Measurements from ENCODE around the gene ATL1.
"Not testable (repeated sequence)": the region's sequence is repeated elsewhere in the genome, so short reads cannot be mapped to it uniquely, and the experiment has no call there.

ATL1 gene

GRCh38 chr14:50534997-50535396 lies 24.9 kb upstream of the ATL1 start:
- no peak for DNase-seq (ENCODE audit: low spot score)

- not testable (repeated sequence) for DNase-seq (ENCODE audit: low spot score)
Measured at GRCh38 chr14:50538034-50538433, 21.9 kb upstream of the ATL1 start.

DNA sequence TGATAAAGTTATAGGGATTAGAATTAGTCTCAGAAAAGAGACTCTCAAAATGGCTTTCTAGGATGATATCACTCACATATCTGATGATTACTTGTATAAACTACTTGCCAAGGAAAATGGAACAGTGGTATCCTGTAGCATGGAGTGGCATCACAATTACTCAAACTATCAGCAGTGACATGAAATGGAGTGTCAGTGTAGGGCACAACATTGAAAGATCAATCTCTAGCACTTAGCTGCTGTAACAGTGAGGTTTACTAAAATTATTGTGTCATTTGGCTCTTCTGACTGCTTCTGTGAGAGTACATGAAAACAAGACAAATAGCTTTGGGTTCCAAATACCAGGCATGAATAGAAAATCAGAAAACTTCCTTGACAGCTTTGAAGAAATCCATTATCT lies 20.9 kb upstream of the ATL1 start:
- DNase-seq (ENCODE audit: low spot score): no peak

DNA sequence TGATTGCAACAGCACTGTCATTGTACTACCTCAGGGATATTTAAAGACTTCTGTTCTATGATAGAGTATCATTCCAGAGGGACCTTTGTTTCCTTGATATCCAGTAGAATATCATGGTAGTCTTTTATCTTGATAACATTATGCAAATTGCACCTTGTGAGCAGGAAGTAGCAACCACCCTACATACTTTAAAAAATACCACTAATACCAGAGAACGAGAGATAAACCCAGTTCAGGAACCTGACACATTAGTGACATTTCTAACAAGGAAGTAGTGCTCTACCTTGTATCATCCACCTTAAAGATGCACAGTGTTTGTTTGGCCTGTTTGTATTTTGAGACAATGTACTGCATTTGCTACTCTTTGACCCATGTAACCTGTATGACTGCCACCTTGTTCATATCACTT lies 18.8 kb upstream of the ATL1 start:
- peak; percentile 23 for DNase-seq (ENCODE audit: low spot score)

GRCh38 chr14:50542941-50543418 lies 17.0 kb upstream of the ATL1 start:
- DNase-seq (ENCODE audit: low spot score): peak; percentile 80

- DNase-seq (ENCODE audit: low spot score): no peak
Measured at GRCh38 chr14:50544911-50545310, 15.0 kb upstream of the ATL1 start.

- peak; percentile 23 for DNase-seq (ENCODE audit: low spot score)
Measured at GRCh38 chr14:50545618-50546017, 14.3 kb upstream of the ATL1 start.

DNA sequence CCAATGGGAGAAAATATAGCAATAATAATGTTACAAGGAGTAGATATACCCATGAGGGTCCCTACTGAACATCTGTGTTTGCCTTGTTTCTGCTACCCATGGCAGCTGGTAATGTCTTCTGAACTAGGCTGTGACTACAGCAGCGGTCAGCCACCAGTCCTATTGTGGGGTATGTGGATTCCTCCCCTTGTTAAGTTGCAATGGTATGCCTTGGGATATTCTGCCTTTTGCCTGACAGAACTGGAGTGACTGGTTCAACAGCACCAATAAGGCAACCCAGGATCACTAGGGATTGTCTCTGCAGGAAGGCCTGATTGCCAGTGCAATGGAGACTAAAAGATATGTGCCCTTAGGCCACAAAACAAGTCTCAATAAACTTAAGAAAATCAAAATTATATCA lies 9.7 kb upstream of the ATL1 start:
- no peak for DNase-seq (ENCODE audit: low spot score)

- DNase-seq (ENCODE audit: low spot score): no peak
Measured at GRCh38 chr14:50551877-50552276, 8.1 kb upstream of the ATL1 start.

DNA sequence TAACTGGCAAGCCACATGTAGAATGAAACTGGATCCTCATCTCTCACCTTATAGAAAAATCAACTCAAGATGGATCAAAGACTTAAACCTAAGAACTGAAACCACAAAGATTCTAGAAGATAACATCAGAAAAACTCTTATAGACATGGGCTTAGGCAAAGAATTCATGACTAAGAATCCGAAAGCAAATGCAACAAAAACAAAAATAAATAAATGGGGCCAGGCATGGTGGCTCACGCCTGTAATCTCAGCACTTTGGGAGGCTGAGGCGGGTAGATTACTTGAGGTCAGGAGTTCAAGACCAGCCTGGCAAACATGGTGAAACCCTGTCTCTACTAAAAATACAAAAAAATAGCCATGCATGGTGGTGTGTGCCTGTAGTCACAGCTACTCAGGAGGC lies 7.1 kb upstream of the ATL1 start:
- not testable (repeated sequence) for DNase-seq (ENCODE audit: low spot score)

DNA sequence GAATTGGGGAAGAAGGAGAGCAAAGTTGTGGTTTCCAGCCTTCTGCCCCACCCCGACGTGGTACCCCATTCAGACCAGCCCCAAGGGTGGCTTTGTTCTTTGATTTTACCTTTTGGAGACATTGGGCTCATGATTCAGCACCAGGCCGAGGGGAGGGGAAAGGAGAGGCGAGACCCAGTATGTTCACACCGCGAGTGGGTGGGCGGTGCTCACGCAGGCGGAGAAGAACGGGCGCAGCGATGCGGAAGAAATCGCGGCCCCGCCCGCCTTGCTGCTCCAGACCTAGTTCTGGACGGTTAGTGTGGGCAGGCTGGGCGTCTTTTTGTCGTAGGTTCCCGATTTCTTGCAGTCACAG lies 963 bp downstream of the ATL1 start:
- DNase-seq (ENCODE audit: low spot score): peak; percentile 31

DNA sequence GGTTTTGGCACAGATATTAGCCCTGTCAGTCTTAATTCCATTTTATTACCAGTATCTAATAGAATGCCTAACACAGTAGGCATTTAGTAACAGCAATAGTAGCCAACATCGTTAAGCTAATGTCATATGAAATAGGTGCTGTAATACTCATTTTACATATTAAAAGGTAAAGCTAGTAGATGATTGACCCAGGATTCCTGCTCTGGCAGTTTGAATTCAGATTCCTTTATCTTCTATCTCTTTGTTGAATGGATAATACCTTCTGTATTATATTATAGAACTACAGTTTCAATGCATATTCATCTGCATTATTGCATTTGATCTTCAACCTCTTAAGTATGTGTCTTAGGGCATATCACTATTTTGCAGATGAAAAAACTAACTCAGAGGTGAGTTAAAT lies 2.9 kb downstream of the ATL1 start:
- DNase-seq (ENCODE audit: low spot score): no peak

DNA sequence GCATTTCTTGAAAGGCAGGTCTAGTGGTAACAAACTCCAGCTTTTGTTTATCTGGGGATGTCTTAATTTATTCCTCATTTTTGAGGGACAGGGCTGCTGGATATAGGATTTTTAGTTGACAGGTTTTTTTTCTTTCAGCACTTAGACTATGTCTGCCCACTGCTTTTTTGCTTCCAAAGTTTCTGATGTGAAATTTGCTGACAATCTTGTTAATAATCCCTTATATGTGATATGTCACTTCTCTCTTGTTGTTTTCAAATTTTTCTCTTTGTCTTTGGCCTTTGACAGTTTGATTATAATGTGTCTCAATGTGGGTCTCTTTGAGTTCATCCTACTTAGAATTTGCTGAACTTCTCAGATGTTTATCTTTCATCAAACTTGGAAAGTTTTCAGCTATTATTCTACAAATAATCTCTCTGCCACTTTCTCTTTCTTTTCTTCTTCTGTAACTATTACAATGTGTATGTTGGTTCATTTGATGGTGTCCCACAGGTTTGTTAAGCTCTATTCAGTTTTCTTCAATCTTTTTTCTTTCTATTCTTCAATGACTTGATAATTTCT lies 9.8 kb downstream of the ATL1 start:
- DNase-seq (ENCODE audit: low spot score): no peak

DNA sequence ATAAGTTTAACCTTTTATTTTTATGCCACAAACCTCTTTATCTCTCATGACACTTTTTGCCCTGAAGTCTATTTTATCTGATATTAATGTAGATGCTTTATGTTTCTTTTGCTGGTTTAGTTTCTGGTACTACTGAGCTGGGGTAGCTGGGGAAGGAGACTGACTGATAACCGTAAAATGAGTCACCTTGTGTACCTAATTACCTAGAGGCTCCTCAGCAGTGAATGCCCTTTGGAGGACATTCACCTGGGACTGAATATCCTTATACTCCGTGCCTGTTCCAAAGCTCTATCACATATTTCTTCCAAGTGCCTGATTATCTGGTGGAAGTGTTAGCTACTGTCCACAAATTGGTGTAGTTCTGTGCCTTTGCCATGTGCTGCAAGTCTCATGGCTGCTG lies 13.9 kb downstream of the ATL1 start:
- DNase-seq (ENCODE audit: low spot score): no peak

GRCh38 chr14:50575769-50576168 lies 15.8 kb downstream of the ATL1 start:
- no peak for DNase-seq (ENCODE audit: low spot score)

GRCh38 chr14:50577982-50578381 lies 18.0 kb downstream of the ATL1 start:
- no peak for DNase-seq (ENCODE audit: low spot score)

- no peak for DNase-seq (ENCODE audit: low spot score)
Measured at GRCh38 chr14:50578433-50578832, 18.5 kb downstream of the ATL1 start.

- no peak for DNase-seq (ENCODE audit: low spot score)
Measured at GRCh38 chr14:50590464-50590863, 30.5 kb downstream of the ATL1 start.

- DNase-seq (ENCODE audit: low spot score): no peak
Measured at GRCh38 chr14:50594577-50595316, 34.8 kb downstream of the ATL1 start.

DNA sequence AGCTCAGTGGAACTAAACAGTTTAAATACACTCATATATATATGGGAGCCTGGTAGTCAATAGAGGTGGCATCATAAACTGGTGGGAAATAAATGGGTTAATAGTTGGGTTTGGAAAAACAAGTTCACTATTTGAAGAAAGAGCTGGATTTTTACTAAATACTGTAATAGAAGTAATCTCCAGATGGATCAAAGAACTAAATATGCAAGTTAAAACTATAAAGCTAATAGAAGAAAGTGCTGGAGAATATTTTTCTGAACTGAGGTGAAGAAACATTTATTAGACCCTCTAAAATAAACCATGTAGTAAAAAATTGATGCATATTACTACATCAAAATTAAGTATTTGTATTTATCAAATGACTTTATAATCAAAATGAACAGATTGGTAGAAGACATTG lies 38.8 kb downstream of the ATL1 start:
- no peak for DNase-seq (ENCODE audit: low spot score)

DNA sequence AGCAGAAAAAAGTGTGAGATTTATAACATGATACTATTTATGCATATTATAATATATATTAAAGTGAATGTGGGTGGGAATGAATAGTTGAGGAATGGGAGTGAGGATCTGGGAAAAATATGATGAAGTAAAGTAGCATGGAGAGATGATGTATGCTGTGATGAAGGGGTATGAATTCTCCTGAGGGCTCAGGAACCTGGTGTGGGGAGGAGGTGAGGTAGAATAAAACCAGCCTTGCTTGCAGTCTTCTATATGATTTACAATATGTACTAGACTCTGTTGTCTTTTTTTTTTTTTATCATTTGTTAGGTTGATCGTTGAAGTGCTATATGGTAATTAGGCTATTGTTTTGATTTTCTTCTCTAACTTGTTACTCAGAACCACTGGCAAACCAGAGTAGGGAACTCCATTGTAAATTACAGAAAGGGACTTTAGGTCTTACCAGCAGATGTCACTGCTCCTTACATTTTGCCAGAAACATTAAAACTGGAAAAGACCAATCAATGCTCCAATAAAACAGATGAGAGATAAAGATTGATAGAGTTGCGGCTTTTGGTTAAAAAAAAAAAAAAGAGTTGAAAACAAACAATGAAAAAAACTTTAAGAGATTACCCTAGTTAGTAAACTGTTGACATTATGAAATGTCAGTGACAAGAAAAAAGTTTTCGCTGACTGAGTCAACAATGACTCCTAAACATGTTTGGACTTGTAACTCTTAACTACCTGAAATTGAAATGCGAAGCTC lies 39.9 kb downstream of the ATL1 start:
- peak; percentile 51 for DNase-seq (ENCODE audit: low spot score)

GRCh38 chr14:50600849-50601248 lies 40.9 kb downstream of the ATL1 start:
- DNase-seq (ENCODE audit: low spot score): peak; percentile 8

DNA sequence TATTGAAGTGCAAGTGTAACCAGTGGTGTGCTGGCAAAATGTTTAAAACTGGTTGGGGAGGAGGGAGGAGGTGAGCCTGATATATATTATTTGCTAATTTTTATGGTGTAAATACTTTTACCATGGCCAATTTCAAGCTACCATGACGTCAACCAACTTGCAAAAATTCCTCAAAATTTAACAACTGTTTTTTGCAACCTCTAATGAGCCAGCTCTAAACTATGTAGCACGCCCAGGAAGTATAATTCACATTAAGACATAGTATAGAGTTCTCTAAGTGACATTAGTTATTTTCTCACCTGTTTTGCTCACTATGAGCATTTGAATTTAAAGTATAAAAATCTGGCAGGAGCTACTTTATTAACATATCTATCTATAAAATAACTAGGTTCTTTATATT lies 41.4 kb downstream of the ATL1 start:
- DNase-seq (ENCODE audit: low spot score): no peak

All from kidney tubule cell (primary cell).